DOHH2 (cell line): ENCODE data around the gene DENND4C.

ENCODE experiments used
- H3F3A ChIP-seq: fragments of 200-600 bp; sonication (generic), shearing (Covaris generic); 2 replicates; pipeline ENCODE4 v1.6.0; 2016; ENCODE audit warnings: antibody characterized with exemption, mild to moderate bottlenecking; ENCODE audit not compliant: control insufficient read depth, insufficient read depth
- H3K27ac ChIP-seq: fragments of 200-600 bp; sonication (generic); 2 replicates; pipeline ENCODE4 v1.5.1; 2014; ENCODE audit warnings: low read depth, mild to moderate bottlenecking, low read length, moderate library complexity
- H3K27me3 ChIP-seq: fragments of 200-600 bp; sonication (generic); 2 replicates; pipeline ENCODE4 v1.6.1; 2014; ENCODE audit warnings: mild to moderate bottlenecking, low read length, mixed read lengths; ENCODE audit not compliant: control insufficient read depth
- H3K36me3 ChIP-seq: fragments of 200-600 bp; sonication (generic); 2 replicates; pipeline ENCODE4 v1.6.1; 2014; ENCODE audit warnings: mild to moderate bottlenecking, low read length, moderate library complexity, mixed read lengths; ENCODE audit not compliant: control insufficient read depth
- H3K4me1 ChIP-seq: fragments of 200-600 bp; sonication (generic); 2 replicates; pipeline ENCODE4 v1.6.1; 2014; ENCODE audit warnings: mild to moderate bottlenecking, low read length, mixed read lengths; ENCODE audit not compliant: control insufficient read depth
- H3K4me2 ChIP-seq: fragments of 200-600 bp; sonication (generic); 2 replicates; pipeline ENCODE4 v1.6.0; 2014; ENCODE audit warnings: mild to moderate bottlenecking, low read length, moderate library complexity
- H3K4me3 ChIP-seq: fragments of 200-600 bp; sonication (generic); 2 replicates; pipeline ENCODE4 v1.5.1; 2014; ENCODE audit warnings: mild to moderate bottlenecking, low read length, mixed read lengths
- H3K79me2 ChIP-seq: fragments of 200-600 bp; sonication (generic); 2 replicates; pipeline ENCODE4 v1.6.1; 2014; ENCODE audit warnings: mild to moderate bottlenecking, low read length, mixed read lengths; ENCODE audit not compliant: control insufficient read depth
- H3K9me2 ChIP-seq: fragments of 200-600 bp; sonication (generic); replicated peaks from 2 replicates; pipeline ENCODE4 v1.6.1; 2014; ENCODE audit warnings: mild to moderate bottlenecking, low read length, mixed read lengths; ENCODE audit not compliant: control insufficient read depth
- H3K9me3 ChIP-seq: fragments of 200-600 bp; sonication (generic); 2 replicates; pipeline ENCODE4 v1.6.1; 2014; ENCODE audit warnings: antibody characterized with exemption, low read length, mixed read lengths; ENCODE audit not compliant: control insufficient read depth, insufficient read depth
- H4K20me1 ChIP-seq: fragments of 200-600 bp; sonication (generic); 2 replicates; pipeline ENCODE4 v1.6.0; 2014; ENCODE audit warnings: low read depth, mild to moderate bottlenecking, antibody characterized with exemption, low read length, moderate library complexity; ENCODE audit not compliant: control insufficient read depth, insufficient read depth
- EZH2phosphoT487 ChIP-seq: fragments of 200-600 bp; sonication (generic); IDR thresholded peaks from 2 replicates; pipeline ENCODE4 v1.6.1; 2017; ENCODE audit warnings: borderline replicate concordance, mild to moderate bottlenecking, antibody characterized with exemption, low read length, moderate library complexity, mixed read lengths
- TF ChIP-seq, protein P1 (sequence below): fragments of 200-600 bp; sonication (generic); IDR thresholded peaks from one replicate; pipeline ENCODE4 v1.5.1; 2014; ENCODE audit warnings: antibody characterized with exemption, mild to moderate bottlenecking, low read depth, low read length; ENCODE audit not compliant: poor library complexity, severe bottlenecking

DENND4C gene

DNA sequence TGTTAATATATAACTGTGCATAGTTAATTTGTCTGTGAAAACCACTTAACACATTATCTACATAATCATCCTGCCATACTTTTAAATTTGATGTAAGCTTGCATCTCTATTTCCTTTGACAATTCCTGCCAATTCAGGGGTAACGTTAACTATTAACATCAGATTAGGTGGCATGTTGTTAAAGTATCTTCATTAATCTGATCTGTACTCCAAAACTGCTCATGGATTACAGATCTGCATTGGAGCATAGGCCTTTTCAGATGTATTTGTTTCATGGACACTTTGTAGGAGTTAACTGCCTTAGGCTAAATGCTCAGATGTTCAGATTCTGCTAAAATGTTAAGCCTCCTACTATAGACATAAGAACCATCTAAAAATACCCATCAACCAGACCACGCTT is 146.4 kb downstream of the DENND4C start:
- Histone ChIP-seq H4K20me1 (peaks cover 36% of the 10 kb centered on the region), H3F3A (peaks cover 82% of the 10 kb centered on the region), H3K4me3 (peak overlapping the region; percentile 90), H3K27me3 (peaks cover 3% of the 10 kb centered on the region; the same call in 1 of the 2 replicates), H3K79me2 (peaks cover 45% of the 10 kb centered on the region), H3K4me2 (peak overlapping the region; percentile 98), H3K4me1 (peaks cover 33% of the 10 kb centered on the region), H3K27ac (no peak overlapping the region), H3K36me3 (peaks cover 70% of the 10 kb centered on the region), H3K9me2 (no peaks in the 10 kb centered on the region), H3K9me3 (no peaks in the 10 kb centered on the region)
- TF ChIP-seq EZH2phosphoT487 = no peak
- TF ChIP-seq, protein P1, sequence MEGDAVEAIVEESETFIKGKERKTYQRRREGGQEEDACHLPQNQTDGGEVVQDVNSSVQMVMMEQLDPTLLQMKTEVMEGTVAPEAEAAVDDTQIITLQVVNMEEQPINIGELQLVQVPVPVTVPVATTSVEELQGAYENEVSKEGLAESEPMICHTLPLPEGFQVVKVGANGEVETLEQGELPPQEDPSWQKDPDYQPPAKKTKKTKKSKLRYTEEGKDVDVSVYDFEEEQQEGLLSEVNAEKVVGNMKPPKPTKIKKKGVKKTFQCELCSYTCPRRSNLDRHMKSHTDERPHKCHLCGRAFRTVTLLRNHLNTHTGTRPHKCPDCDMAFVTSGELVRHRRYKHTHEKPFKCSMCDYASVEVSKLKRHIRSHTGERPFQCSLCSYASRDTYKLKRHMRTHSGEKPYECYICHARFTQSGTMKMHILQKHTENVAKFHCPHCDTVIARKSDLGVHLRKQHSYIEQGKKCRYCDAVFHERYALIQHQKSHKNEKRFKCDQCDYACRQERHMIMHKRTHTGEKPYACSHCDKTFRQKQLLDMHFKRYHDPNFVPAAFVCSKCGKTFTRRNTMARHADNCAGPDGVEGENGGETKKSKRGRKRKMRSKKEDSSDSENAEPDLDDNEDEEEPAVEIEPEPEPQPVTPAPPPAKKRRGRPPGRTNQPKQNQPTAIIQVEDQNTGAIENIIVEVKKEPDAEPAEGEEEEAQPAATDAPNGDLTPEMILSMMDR = no peak

GRCh38 chr9:19378164-19378563 is 147.7 kb downstream of the DENND4C start:
- peaks cover 68% of the 10 kb centered on the region for H3K36me3 ChIP-seq
- peaks cover 76% of the 10 kb centered on the region for H3F3A ChIP-seq

DNA sequence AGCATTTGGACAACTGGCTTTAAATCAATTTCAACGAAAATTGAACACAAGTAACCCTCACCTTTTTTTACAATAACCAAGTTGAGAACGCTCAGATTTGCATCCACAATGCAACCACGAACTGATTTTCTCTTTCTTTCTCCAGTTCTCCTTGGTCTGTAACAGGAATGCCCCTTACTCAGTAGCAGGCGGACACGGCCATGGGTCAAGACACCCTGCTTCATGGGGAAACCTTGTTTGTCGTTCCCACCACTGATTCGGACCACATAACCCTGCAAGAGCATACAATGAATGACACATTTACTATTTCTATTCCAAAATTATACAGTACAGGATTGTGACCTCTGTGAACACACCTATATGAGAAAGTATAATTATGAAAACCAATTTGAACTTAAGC is 148.2 kb downstream of the DENND4C start:
- Histone ChIP-seq H3K4me3 (peak overlapping the region; percentile 90), H4K20me1 (peaks cover 33% of the 10 kb centered on the region), H3K36me3 (peaks cover 63% of the 10 kb centered on the region), H3K4me1 (peaks cover 33% of the 10 kb centered on the region), H3K27ac (peak overlapping the region; percentile 81), H3K4me2 (peak overlapping the region; percentile 98), H3F3A (peaks cover 71% of the 10 kb centered on the region), H3K9me2 (no peaks in the 10 kb centered on the region), H3K79me2 (peaks cover 45% of the 10 kb centered on the region), H3K27me3 (peaks cover 3% of the 10 kb centered on the region; the same call in 1 of the 2 replicates), H3K9me3 (no peaks in the 10 kb centered on the region)
- TF ChIP-seq, protein P1 = no peak

More at GRCh38 chr9:19378164-19378563, 147.7 kb downstream of the DENND4C start:
- Histone ChIP-seq H3K4me1 (peaks cover 33% of the 10 kb centered on the region), H4K20me1 (peaks cover 33% of the 10 kb centered on the region), H3K79me2 (peaks cover 45% of the 10 kb centered on the region), H3K27me3 (peaks cover 3% of the 10 kb centered on the region; the same call in 1 of the 2 replicates), H3K4me2 (peak overlapping the region; percentile 98), H3K4me3 (peak overlapping the region; percentile 90), H3K9me2 (no peaks in the 10 kb centered on the region), H3K27ac (peak overlapping the region; percentile 81), H3K9me3 (no peaks in the 10 kb centered on the region)
- no peak for TF ChIP-seq EZH2phosphoT487
- TF ChIP-seq, protein P1 = no peak
